Large intestine (tissue), 3 donors: ENCODE data around the gene TIAM1. TPM values are rescaled to one million over a fixed set of nuclear protein-coding genes. Genes with fewer than 3 reads are reported as not detected.

Source experiments
- DNase-seq, 2 donors: peaks; one replicate each; pipeline versions ENCODE4 v3.0.0 to v3.0.0-alpha.2; 2013
- H3K27ac ChIP-seq: one replicate; pipeline ENCODE4 v1.5.1; 2013; ENCODE audit warnings: low read length
- H3K27me3 ChIP-seq: 2 replicates; pipeline ENCODE4 v1.6.1; 2013; ENCODE audit warnings: low read length; ENCODE audit not compliant: control insufficient read depth, insufficient read depth
- H3K36me3 ChIP-seq: 2 replicates; pipeline ENCODE4 v1.6.1; 2013; ENCODE audit warnings: low read length; ENCODE audit not compliant: control insufficient read depth, insufficient read depth
- H3K4me1 ChIP-seq: one replicate; pipeline ENCODE4 v1.6.1; 2013; ENCODE audit warnings: low read length; ENCODE audit not compliant: control insufficient read depth, insufficient read depth
- H3K4me3 ChIP-seq: one replicate; pipeline ENCODE4 v1.5.1; 2013; ENCODE audit warnings: low read length
- H3K9me3 ChIP-seq: one replicate; pipeline ENCODE4 v1.6.1; 2013; ENCODE audit warnings: mild to moderate bottlenecking, low read depth, low read length, moderate library complexity; ENCODE audit not compliant: control insufficient read depth
- WGBS: methylation state at CpG from one replicate; pipeline ENCODE4 v1.1.5; 2013; ENCODE audit warnings: low lambda C conversion rate; ENCODE audit not compliant: insufficient coverage; 5-methylcytosine and 5-hydroxymethylcytosine counted together
- polyA plus RNA-seq: library from polyadenylated mRNA; unstranded; fragments of 120-200 nt; gene quantifications from one replicate; pipeline ENCODE4 v1.2.1, GENCODE V29; 2013

TIAM1 gene
- polyA plus RNA-seq, 1 donor: 6.3 TPM

DNA sequence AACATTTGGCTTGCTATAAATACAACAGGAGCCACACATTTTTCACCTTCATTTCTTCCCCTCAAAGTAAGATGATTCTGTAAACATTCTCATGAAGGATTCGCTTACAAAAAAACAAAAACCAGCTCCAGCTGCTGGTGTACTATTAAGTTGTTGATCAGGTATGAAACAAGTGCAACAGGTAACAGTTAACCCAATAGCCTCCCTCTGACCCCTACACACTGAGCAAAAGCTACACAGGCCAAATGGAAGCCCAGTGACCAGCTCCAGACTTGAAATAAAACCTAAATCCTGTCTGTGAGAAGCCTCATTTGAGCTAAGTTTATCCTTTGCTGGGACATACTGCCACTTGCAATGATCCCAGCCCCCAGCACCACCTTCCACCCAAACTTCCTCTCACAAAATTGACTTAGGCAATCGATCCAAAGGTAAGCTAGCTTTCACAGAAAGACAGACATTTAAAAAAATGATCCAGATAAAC is 991 bp downstream of the TIAM1 start:
- DNase-seq: no peak
- no peaks in the 10 kb centered on the region for H3K36me3 ChIP-seq
- no peak overlapping the region for H3K27ac ChIP-seq
- no peaks in the 10 kb centered on the region for H3K4me1 ChIP-seq
- no peak overlapping the region for H3K4me3 ChIP-seq
- H3K9me3 ChIP-seq: no peaks in the 10 kb centered on the region
- peaks cover 36% of the 10 kb centered on the region for H3K27me3 ChIP-seq
- no CpG with 5 or more reads among the region's 2 CpGs for WGBS

DNA sequence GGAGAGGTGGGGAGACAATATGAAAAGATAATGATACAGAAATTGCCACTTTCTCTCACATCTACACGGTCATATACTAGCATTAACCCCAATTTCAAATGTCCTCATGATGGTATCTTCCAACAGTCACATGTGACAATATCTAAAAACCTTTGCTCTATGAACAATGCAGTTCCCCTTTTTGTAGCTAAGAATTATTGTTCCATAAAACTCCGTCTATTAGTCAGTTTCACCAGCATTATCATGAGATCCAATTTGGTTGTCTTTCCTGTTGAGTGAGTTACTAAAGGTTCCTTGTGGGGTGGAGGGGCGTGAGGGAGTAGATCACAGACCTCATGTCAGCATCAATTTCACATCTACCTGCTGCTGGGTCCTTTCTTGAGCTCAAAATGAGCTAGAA is 1.7 kb downstream of the TIAM1 start:
- H3K4me3 ChIP-seq: no peak overlapping the region
- DNase-seq: no peak
- no peaks in the 10 kb centered on the region for H3K9me3 ChIP-seq
- no peak overlapping the region for H3K27ac ChIP-seq
- no peaks in the 10 kb centered on the region for H3K4me1 ChIP-seq
- WGBS: no CpG with 5 or more reads among the region's 3 CpGs
- H3K36me3 ChIP-seq: no peaks in the 10 kb centered on the region
- peaks cover 36% of the 10 kb centered on the region for H3K27me3 ChIP-seq

DNA sequence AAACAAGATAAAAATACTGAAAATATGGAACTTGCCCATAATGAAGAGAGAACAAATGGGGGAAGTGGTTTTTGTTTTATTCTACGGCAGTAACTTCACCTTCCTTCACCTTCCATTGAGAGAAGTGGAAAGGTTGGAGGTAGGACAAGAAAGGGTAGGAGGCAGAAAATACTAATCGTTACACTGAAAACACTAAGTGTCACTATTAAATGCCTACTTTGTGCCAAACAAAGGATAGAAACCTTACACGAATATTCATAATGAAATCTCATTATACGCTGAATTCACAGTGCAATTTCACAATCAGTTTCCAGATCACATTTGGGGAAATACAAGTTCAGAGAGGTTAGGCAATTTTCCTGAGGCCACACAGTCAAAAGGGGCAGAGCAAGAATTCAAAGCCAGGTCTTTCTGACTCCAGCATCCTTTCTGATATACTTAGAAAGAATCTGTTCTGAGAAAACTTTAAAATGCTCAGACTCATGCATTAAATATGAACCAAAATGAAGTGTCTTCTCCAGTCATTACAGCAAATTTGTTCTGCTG is 3.0 kb downstream of the TIAM1 start:
- no peaks in the 10 kb centered on the region for H3K36me3 ChIP-seq
- H3K27ac ChIP-seq: no peak overlapping the region
- H3K4me1 ChIP-seq: no peaks in the 10 kb centered on the region
- H3K4me3 ChIP-seq: no peak overlapping the region
- WGBS: 96% methylated on average over 4 of the region's 4 CpGs
- no peaks in the 10 kb centered on the region for H3K9me3 ChIP-seq
- peaks cover 29% of the 10 kb centered on the region for H3K27me3 ChIP-seq
- DNase-seq: no peak

DNA sequence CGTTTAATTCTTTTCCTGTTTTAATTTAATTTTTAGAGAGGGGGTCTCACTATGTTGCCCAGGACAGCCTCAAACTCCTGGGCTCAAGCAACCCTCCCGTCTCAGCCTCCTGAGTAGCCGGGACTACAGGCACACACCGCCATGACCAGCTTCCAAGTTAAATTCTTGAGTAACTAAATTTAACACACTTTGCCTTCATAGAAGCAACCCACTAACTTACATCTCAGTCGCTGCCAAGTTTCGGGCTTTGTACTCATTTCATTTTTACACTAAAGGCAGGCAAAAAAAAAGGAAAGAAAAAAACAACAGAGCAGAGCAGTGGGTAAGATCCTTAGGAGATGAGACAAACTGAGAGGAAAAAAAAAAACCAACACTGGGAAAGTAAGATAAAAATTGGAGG is 3.5 kb downstream of the TIAM1 start:
- no peak overlapping the region for H3K27ac ChIP-seq
- 100% methylated on average over 2 of the region's 6 CpGs for WGBS
- DNase-seq: no peak
- no peak overlapping the region for H3K4me3 ChIP-seq
- no peaks in the 10 kb centered on the region for H3K9me3 ChIP-seq
- peaks cover 25% of the 10 kb centered on the region for H3K27me3 ChIP-seq
- no peaks in the 10 kb centered on the region for H3K4me1 ChIP-seq
- H3K36me3 ChIP-seq: no peaks in the 10 kb centered on the region

DNA sequence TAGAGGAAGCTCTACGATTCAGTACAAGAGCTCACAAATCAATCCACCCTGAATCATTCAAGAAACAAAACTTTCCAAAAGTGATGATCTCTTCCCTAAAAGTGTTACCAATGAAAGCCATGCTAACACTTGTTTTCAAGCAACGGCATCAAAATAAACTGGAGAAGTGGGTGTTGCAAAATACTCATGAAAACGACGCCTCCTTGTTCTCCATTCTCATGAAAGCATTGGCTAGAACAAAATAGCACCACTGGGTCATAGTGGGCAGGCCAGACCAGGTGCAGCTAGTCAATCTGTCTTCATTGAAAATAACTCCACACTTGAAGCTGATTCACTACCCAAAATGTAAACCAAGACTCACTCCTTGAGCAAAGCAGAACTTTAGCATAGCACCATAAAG is 4.3 kb downstream of the TIAM1 start:
- no peak overlapping the region for H3K4me3 ChIP-seq
- 100% methylated on average over 1 of the region's 4 CpGs for WGBS
- H3K4me1 ChIP-seq: no peaks in the 10 kb centered on the region
- H3K36me3 ChIP-seq: no peaks in the 10 kb centered on the region
- H3K9me3 ChIP-seq: no peaks in the 10 kb centered on the region
- no peak overlapping the region for H3K27ac ChIP-seq
- DNase-seq: no peak
- peaks cover 23% of the 10 kb centered on the region for H3K27me3 ChIP-seq

DNA sequence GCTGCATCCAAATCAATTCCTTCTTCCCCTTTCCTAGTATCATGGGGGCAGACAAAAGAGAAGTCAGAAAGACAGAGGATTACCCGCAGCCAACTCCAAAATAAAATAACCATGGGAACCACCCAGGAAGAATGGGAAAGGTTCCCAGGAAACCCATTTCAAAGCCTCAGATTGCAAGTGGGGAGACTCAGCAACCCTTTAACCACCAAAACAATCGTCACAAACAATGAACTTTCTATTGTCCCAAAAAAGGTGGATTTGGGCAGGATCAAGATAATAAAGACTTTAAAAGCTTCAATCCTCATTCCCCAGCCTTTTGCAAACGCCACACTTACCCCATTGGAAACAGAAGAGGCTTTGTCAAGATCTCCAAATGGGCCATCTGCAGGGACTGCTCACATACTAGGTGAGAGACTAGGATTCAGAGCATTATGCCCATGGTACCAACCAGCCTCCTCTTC is 5.1 kb downstream of the TIAM1 start:
- Histone ChIP-seq H3K27me3 (peaks cover 15% of the 10 kb centered on the region), H3K27ac (no peak overlapping the region), H3K4me1 (no peaks in the 10 kb centered on the region), H3K36me3 (no peaks in the 10 kb centered on the region), H3K9me3 (no peaks in the 10 kb centered on the region), H3K4me3 (no peak overlapping the region)
- no peak for DNase-seq
- WGBS: 100% methylated on average over 1 of the region's 3 CpGs

DNA sequence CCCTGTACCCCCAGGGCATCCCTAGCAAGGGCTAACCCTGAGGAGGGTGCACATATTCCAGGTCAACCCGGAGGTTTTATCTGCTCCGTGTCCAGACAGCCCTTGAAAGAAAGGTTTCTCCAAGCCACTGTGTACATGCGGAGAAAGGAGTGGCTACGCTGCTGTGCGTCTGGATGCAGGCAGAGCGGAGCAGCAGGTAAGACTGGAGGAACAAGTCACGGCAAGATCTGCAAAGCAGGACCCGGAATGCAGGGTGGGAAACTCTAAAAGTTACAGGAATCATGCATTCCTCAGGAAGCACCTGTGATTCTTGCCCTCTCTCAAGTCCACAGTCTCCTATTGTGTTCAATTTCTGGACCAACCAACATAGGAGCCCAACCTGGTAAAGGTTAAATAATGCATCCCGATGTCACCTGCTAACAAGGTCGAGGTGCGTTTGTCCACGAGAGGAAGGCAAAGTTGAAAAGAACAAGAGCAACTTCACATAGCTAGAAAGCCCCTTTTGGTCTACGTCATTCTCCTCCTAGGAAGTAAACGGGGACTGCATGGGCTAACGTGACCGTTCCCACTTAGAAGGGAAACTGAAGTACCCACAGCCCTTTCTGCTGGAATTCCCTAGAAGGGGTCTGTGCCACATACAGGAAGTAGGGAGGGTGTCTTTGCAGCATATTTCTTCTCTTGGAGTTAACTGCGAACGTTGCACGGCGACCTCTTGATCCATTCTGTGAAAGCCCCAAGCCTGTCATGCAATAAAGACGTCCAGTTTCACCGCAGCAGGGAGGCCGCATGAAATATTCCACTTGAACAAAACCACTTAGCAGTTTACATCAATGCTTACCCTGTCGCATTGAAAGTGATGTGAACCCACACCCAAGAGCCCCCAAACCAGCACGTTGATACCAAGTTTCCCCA is 5.8 kb downstream of the TIAM1 start:
- Histone ChIP-seq H3K36me3 (no peaks in the 10 kb centered on the region), H3K4me3 (no peak overlapping the region), H3K9me3 (no peaks in the 10 kb centered on the region), H3K27ac (no peak overlapping the region), H3K4me1 (no peaks in the 10 kb centered on the region), H3K27me3 (peaks cover 8% of the 10 kb centered on the region)
- no peak for DNase-seq
- 93% methylated on average over 6 of the region's 25 CpGs for WGBS

DNA sequence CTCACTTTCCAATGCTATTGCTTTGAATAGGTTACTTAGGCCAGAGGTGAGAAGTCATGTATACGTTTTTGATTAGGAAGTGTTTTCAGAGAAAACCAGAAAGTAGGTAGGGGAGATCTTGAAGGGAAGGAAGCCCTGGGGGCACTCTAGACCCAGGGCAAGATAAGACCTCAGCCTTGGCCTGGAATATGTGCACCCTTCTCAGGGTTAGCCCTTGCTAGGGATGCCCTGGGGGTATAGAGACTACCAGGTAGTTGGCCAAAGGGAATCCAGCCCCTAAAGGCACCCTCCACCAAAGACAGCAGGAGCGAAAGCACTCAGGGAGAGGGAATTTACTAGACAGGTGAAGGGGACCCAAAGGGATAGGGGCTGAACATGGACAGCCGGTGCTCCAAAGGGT is 7.0 kb downstream of the TIAM1 start:
- no peaks in the 10 kb centered on the region for H3K9me3 ChIP-seq
- no peaks in the 10 kb centered on the region for H3K4me1 ChIP-seq
- no peak for DNase-seq
- WGBS: no CpG with 5 or more reads among the region's 3 CpGs
- H3K27me3 ChIP-seq: no peaks in the 10 kb centered on the region
- H3K27ac ChIP-seq: no peak overlapping the region
- no peaks in the 10 kb centered on the region for H3K36me3 ChIP-seq
- H3K4me3 ChIP-seq: no peak overlapping the region

DNA sequence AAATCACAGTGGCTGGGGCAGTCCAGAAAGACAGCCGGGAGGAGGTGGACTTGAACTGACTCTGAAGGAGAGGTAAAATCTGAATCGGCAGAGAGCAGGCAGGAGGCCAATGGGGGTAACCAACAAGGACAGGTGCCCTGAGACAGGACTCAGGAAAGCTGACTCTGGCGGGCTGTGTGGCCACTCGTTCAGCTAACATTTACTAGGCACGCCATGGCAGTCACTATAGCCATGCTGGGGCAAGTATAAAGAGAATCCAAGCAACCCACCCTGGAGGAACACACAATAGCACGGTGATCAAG is 7.4 kb downstream of the TIAM1 start:
- Histone ChIP-seq H3K9me3 (no peaks in the 10 kb centered on the region), H3K27me3 (no peaks in the 10 kb centered on the region), H3K4me1 (no peaks in the 10 kb centered on the region), H3K36me3 (no peaks in the 10 kb centered on the region), H3K4me3 (no peak overlapping the region), H3K27ac (no peak overlapping the region)
- DNase-seq: no peak
- whole genome bisulfite sequencing: 100% methylated on average over 1 of the region's 6 CpGs

DNA sequence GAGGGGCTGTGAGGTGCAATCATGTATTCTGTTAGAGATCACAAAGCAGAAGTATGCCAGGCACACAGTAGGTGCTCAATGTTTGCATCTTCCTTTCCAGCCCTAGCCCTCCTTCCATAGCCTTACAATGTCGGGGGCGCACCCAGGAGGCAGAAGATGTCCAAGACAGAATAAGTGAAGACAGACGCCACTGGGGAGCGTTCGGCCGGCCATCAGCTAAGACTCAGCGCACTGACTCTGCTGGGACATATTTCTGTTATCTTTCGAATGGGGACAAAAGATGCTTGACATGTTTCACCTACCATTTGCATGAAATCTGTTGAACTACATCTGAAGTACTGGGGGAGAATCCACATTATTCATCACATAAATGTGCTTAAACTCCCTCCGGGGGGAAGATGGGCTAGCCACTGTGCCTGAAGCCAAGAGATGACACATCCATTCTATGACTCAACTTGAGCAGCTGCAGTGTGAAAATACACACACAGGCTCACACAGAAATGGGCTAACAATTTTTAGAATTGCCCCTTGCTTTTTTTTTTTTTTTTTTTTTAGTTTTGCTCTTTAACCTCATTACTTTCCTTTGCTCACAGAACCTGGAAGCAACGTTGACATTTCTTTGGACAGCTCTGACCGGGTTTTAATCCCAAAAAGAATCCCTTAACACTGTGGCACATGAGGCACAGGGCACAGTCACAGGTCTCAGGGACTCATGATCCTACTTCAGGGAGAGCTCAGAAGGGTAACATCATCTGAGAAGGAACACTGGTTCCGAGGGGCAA is 7.9 kb downstream of the TIAM1 start:
- no peaks in the 10 kb centered on the region for H3K27me3 ChIP-seq
- 80% methylated on average over 1 of the region's 12 CpGs for WGBS
- H3K4me3 ChIP-seq: no peak overlapping the region
- no peaks in the 10 kb centered on the region for H3K4me1 ChIP-seq
- H3K27ac ChIP-seq: no peak overlapping the region
- no peaks in the 10 kb centered on the region for H3K9me3 ChIP-seq
- DNase-seq: no peak
- H3K36me3 ChIP-seq: no peaks in the 10 kb centered on the region
